AG10803 (cell line): ENCODE measurements around the gene PCCA.
"Not testable (repeated sequence)": the region's sequence is repeated elsewhere in the genome, so short reads cannot be mapped to it uniquely, and the experiment has no call there.

ENCODE experiments used
- DNase-seq: peaks from one replicate; pipeline ENCODE4 v3.0.0; 2010; ENCODE audit warnings: low read depth
- H3K4me3 ChIP-seq: 2 replicates; pipeline ENCODE4 v1.5.1; 2011; ENCODE audit warnings: mild to moderate bottlenecking, low read length, control low read depth
- CTCF ChIP-seq: conservative IDR thresholded peaks from 2 replicates; pipeline ENCODE4 v1.5.1; 2011; ENCODE audit warnings: mild to moderate bottlenecking, low read length, control low read depth, inconsistent platforms

The PCCA gene

GRCh38 chr13:100129605-100130004 is 40.7 kb downstream of the PCCA start:
- DNase-seq, result peak; percentile 34
- no peak for TF ChIP-seq CTCF
- H3K4me3 ChIP-seq, result no peak overlapping the region

GRCh38 chr13:100130092-100130491 is 41.2 kb downstream of the PCCA start:
- no peak overlapping the region for H3K4me3 ChIP-seq
- TF ChIP-seq CTCF, result no peak
- peak; percentile 18 for DNase-seq

GRCh38 chr13:100130930-100131511 is 42.1 kb downstream of the PCCA start:
- DNase-seq, result peak; percentile 6
- TF ChIP-seq CTCF, result no peak
- no peak overlapping the region for H3K4me3 ChIP-seq

- no peak for TF ChIP-seq CTCF
- DNase-seq, result peak; percentile 88
These were observed 43.1 kb downstream of the PCCA start for GRCh38 chr13:100131863-100132574.

GRCh38 chr13:100138859-100139491 is 50.1 kb downstream of the PCCA start:
- no peak for DNase-seq
- H3K4me3 ChIP-seq, result no peak overlapping the region
- no peak for TF ChIP-seq CTCF

More at GRCh38 chr13:100131863-100132574, 43.1 kb downstream of the PCCA start:
- H3K4me3 ChIP-seq, result no peak overlapping the region

GRCh38 chr13:100139817-100140216 is 50.9 kb downstream of the PCCA start:
- DNase-seq, result peak; percentile 8
- TF ChIP-seq CTCF, result no peak
- H3K4me3 ChIP-seq, result no peak overlapping the region

- TF ChIP-seq CTCF, result no peak
- H3K4me3 ChIP-seq, result no peak overlapping the region
- DNase-seq, result no peak
These were observed 51.5 kb downstream of the PCCA start for GRCh38 chr13:100140441-100140840.

- DNase-seq, H3K4me3 ChIP-seq: not testable (repeated sequence)
These were observed 52.6 kb downstream of the PCCA start for GRCh38 chr13:100141461-100141961.
